Panc1 (cell line): Measurements from ENCODE around the gene PIN1. TPM values are rescaled to one million over a fixed set of nuclear protein-coding genes. Genes with fewer than 3 reads are reported as not detected.

Experiments
- ATAC-seq: fragments of 200-7000 bp; cut with Tn5 transposase; 2 replicates; pipeline ENCODE4 v1.9.1; 2020; ENCODE audit warnings: mild to moderate bottlenecking, moderate library complexity
- Bru-seq: library from RNA; stranded (reverse); fragments of 400-500 nt; gene quantifications from one replicate; lab custom pipeline; 2021; lab: Mats Ljungman, UMichigan
- BruChase-seq, 2 experiments: library from RNA; stranded (reverse); fragments of 400-500 nt; gene quantifications; one replicate each; lab custom pipeline; 2021; lab: Mats Ljungman, UMichigan
- BruUV-seq: library from RNA; stranded (reverse); fragments of 400-500 nt; replicated peaks from 2 replicates; lab custom pipeline; 2021; lab: Mats Ljungman, UMichigan
- CTCF ChIA-PET: fragments of 300-600 bp; sonication (Branson Sonifier 250); formaldehyde crosslinking; loops from one replicate; lab custom pipeline; 2022; ENCODE audit warnings: antibody characterized with exemption; lab: Charles Lee
- POLR2A ChIA-PET: fragments of 300-600 bp; sonication (Branson Sonifier 250); formaldehyde crosslinking; loops from one replicate; lab custom pipeline; 2022; ENCODE audit warnings: antibody characterized with exemption; lab: Charles Lee
- DNase-seq: peaks from one replicate; pipeline ENCODE4 v3.0.0-alpha.2; 2010; ENCODE audit warnings: low read depth, low spot score
- H3K27ac ChIP-seq: 2 replicates; pipeline ENCODE4 v1.5.1; 2011; ENCODE audit warnings: mild to moderate bottlenecking, low read length, inconsistent platforms
- H3K27me3 ChIP-seq: fragments of 200-500 bp; sonication (Bioruptor generic); 2 replicates; pipeline ENCODE4 v1.6.0; 2014; ENCODE audit warnings: low read length, inconsistent platforms; ENCODE audit not compliant: control insufficient read depth, insufficient read depth
- H3K36me3 ChIP-seq: fragments of 200-500 bp; sonication (Bioruptor generic); 2 replicates; pipeline ENCODE4 v1.5.1; 2014; ENCODE audit warnings: inconsistent platforms, mild to moderate bottlenecking, low read length, moderate library complexity; ENCODE audit not compliant: control insufficient read depth, insufficient read depth
- H3K4me1 ChIP-seq: 2 replicates; pipeline ENCODE4 v1.5.1; 2011; ENCODE audit warnings: inconsistent platforms, mild to moderate bottlenecking, low read length, moderate library complexity; ENCODE audit not compliant: control insufficient read depth, insufficient read depth
- H3K4me3 ChIP-seq, 2 experiments: 2 replicates each; pipeline ENCODE4 v1.5.1; 2011 to 2012; ENCODE audit warnings: low read depth in 2 of 2, low read length in 2 of 2, mild to moderate bottlenecking in 2 of 2, inconsistent platforms in 1 of 2, moderate library complexity in 1 of 2
- H3K9me3 ChIP-seq: fragments of 200-500 bp; sonication (Bioruptor generic); 2 replicates; pipeline ENCODE4 v1.5.1; 2014; ENCODE audit warnings: low read depth, mild to moderate bottlenecking, inconsistent platforms, low read length, moderate library complexity; ENCODE audit not compliant: control insufficient read depth, insufficient read depth
- POLR2AphosphoS5 ChIP-seq: IDR thresholded peaks from 2 replicates; pipeline ENCODE4 v1.6.1; 2012; ENCODE audit warnings: mild to moderate bottlenecking, low read depth, low read length, moderate library complexity
- SIN3A ChIP-seq: IDR thresholded peaks from 2 replicates; pipeline ENCODE4 v1.6.1; 2012; ENCODE audit warnings: low read depth, mild to moderate bottlenecking, low read length, moderate library complexity, borderline replicate concordance; ENCODE audit not compliant: insufficient read depth
- in situ Hi-C: cut with HindIII; loops from 2 replicates; pipeline ENCODE4 v1.10.0; 2016; ENCODE audit warnings: low sequenced_read_pairs, low pct_unique_long_range_greater_than_20kb
- intact Hi-C: fragments of 100-400 bp; cut with micrococcal nuclease; formaldehyde crosslinking; loops from one replicate; pipeline ENCODE4 v1.10.0; 2022; ENCODE audit not compliant: unreplicated experiment
- long read RNA-seq: library from polyadenylated mRNA; unstranded; transcript quantifications from one replicate; pipeline ENCODE4 v2.0.0, GENCODE V29; 2021; ENCODE audit not compliant: unreplicated experiment
- polyA plus RNA-seq: library from polyadenylated mRNA; unstranded; fragments of >200 nt; gene quantifications from one replicate; pipeline ENCODE4 v1.2.1, GENCODE V29; 2012; ENCODE audit warnings: missing spikeins; ENCODE audit not compliant: insufficient read length
- total RNA-seq: library from RNA; stranded (reverse); gene quantifications from one replicate; pipeline ENCODE4 v1.2.1, GENCODE V29; 2021; ENCODE audit not compliant: unreplicated experiment
- TF ChIP-seq, protein P1 (sequence below), 2 experiments: IDR thresholded peaks; 2 replicates each; pipeline ENCODE4 v1.6.1; 2011 to 2012; ENCODE audit warnings: low read depth in 2 of 2, control low read depth in 1 of 2, low read length in 1 of 2, mild to moderate bottlenecking in 1 of 2, moderate library complexity in 1 of 2; ENCODE audit not compliant: insufficient read depth in 1 of 2

PIN1 gene
- total RNA-seq (102 TPM), Bru-seq, nascent RNA (percentile 66 among the genes with signal in this experiment), BruChase-seq, experiment 1, labeled RNA remaining after a 2-hour chase (percentile 68 among the genes with signal in this experiment), BruChase-seq, experiment 2, labeled RNA remaining after a 6-hour chase (percentile 72 among the genes with signal in this experiment)
- 114 TPM for polyA plus RNA-seq
- long read RNA-seq, full-length matches to known transcripts: 157 of 207 reads
- long read RNA-seq, partial matches to known transcripts: 1 of 207 reads
- long read RNA-seq, other reads (novel, unspliced or antisense): 49 of 207 reads

DNA sequence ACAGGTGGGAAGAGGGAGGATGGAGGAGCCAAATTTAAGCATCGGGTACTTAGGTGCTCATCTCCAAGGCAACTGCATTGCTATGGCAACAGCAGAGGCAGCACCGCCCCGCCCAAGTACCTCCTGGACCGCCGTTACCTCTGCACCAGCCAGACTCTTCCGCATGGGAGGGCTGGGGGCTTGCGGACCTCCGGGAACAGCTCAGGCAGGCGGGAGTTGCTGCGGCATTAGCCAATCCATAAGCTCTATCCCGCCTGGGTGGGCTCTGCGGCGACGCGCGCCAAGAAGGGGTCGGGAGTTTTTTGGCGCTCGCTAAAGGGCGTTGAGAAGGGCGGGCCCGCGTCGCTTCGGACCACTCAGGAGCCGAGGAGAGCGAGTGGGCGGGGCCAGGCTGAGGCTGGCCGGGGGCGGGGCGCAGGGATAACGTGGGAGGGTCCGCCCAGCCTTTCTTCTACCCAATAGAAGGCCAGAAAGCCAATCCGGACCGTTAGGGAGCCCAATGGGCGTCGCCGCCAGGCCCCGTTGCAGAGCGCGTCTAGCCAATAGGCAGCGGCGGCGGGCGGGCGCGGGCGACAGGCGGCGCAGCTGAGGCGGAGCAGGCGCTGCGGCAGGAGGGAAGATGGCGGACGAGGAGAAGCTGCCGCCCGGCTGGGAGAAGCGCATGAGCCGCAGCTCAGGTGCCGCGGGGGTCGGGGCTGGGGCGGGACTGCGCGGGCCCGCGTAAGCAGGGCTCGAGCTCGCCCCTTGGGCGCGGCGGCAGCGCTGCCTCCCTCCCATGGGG, at the start of gene PIN1:
PIN1 (plus strand) TSS at position 593 of the 781 bp plus-strand sequence; CDS start at position 620, 27 bp downstream.
- DNase-seq: peak; percentile 85
- in situ Hi-C loops: no loop called here
- no TSS peak for BruUV-seq
- peak within 1 kb of the TSS; percentile 70 for H3K27ac ChIP-seq
- intact Hi-C loops: no loop called here
- 0 out of 2 replicates have a peak, but pooled peaks cover 4% of the 10 kb centered on the region for H3K4me1 ChIP-seq
- H3K27me3 ChIP-seq: no peaks in the 10 kb centered on the region
- no peaks in the 10 kb centered on the region for H3K9me3 ChIP-seq
- CTCF ChIA-PET: interaction anchor here (0.6 kb wide), 1 partner anchor 271 kb away, joined by 3 read pairs; the partner anchor contains the start of gene PPAN
- POLR2A ChIA-PET: no interaction called here
- H3K36me3 ChIP-seq: peaks cover 8% of the 10 kb centered on the region
- H3K4me3 ChIP-seq: peak within 1 kb of the TSS; percentile 73 to 74
- TF ChIP-seq POLR2AphosphoS5 (peak; percentile 31; the same call in 1 of the 2 replicates), SIN3A (0 out of 2 replicates have a peak, but pooled peaks have one; percentile 36)
- TF ChIP-seq, protein P1, sequence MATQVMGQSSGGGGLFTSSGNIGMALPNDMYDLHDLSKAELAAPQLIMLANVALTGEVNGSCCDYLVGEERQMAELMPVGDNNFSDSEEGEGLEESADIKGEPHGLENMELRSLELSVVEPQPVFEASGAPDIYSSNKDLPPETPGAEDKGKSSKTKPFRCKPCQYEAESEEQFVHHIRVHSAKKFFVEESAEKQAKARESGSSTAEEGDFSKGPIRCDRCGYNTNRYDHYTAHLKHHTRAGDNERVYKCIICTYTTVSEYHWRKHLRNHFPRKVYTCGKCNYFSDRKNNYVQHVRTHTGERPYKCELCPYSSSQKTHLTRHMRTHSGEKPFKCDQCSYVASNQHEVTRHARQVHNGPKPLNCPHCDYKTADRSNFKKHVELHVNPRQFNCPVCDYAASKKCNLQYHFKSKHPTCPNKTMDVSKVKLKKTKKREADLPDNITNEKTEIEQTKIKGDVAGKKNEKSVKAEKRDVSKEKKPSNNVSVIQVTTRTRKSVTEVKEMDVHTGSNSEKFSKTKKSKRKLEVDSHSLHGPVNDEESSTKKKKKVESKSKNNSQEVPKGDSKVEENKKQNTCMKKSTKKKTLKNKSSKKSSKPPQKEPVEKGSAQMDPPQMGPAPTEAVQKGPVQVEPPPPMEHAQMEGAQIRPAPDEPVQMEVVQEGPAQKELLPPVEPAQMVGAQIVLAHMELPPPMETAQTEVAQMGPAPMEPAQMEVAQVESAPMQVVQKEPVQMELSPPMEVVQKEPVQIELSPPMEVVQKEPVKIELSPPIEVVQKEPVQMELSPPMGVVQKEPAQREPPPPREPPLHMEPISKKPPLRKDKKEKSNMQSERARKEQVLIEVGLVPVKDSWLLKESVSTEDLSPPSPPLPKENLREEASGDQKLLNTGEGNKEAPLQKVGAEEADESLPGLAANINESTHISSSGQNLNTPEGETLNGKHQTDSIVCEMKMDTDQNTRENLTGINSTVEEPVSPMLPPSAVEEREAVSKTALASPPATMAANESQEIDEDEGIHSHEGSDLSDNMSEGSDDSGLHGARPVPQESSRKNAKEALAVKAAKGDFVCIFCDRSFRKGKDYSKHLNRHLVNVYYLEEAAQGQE (IDR thresholded peaks at IDR 0.05; ENCODE audit: insufficient read depth in 1 of 2, low read depth in 2 of 2, low read length in 1 of 2): no peak
- ATAC-seq: peak; percentile 99

DNA sequence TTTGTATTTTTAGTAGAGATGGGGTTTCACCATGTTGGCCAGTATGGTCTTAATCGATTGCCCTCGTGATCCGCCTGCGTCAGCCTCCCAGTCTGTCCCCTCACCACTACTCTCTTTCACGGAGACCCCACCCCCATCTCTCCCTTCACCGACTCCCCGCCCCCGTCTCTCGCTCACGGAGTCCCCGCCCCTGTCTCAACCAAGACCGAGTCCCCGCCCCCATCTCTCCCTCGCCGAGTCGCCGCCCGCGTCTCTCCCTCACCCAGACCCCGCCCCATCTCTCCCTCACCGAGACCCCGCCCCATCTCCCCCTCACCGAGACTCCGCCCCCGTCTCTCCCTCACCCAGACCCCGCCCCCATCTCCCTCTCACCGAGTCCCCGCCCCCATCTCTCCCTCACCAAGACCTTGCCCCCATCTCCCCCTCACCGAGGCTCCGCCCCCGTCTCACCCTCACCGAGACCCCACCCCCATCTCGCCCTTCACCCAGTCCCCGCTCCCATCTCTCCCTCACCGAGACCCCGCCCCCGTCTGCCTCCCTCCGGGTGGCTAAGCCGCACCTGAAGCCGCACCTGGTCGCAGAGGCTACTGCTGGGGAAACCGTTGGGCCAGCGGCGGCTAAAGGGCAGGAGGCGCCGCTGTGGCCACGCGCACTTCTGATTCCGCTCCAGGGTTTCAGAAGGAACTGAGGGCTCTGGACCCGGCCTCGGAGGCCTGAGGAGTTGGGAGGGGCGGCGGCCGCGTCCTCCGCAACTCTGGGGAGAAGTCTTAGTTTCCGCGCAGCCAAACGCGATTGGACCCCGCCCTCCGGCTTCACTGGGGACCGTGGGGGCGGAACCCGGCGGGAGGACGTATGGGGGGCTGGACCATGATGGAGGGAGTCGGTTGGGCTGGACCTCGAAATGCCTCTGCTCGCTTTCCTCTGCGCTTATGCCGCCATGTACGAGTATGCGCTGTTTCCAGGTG, 49.5 kb upstream of the PIN1 start:
- ChIA-PET POLR2A (interaction anchor here (0.7 kb wide), 1 partner anchor 486 kb away, joined by 16 read pairs; no protein-coding TSS in a partner anchor), CTCF (interaction anchor here (0.7 kb wide), 1 partner anchor 15 kb away, joined by 12 read pairs; no protein-coding TSS in a partner anchor)
- TF ChIP-seq POLR2AphosphoS5: peak; percentile 66; the same call in 1 of the 2 replicates
- TF ChIP-seq, protein P1 (IDR thresholded peaks at IDR 0.05; ENCODE audit: insufficient read depth in 1 of 2, low read depth in 2 of 2, low read length in 1 of 2): no peak
- in situ Hi-C loops: no loop called here
- H3K4me3 ChIP-seq: peak overlapping the region; percentile 61 to 66
- no peaks in the 10 kb centered on the region for H3K9me3 ChIP-seq
- ATAC-seq: peak; percentile 87
- no peaks in the 10 kb centered on the region for H3K27me3 ChIP-seq
- peaks cover 7% of the 10 kb centered on the region; the same call in 1 of the 2 replicates for H3K4me1 ChIP-seq
- peak; percentile 51 for DNase-seq
- no peaks in the 10 kb centered on the region for H3K36me3 ChIP-seq
- intact Hi-C loops: no loop called here
- peak overlapping the region; percentile 82 for H3K27ac ChIP-seq
- no TSS peak for BruUV-seq
